ENCODE data around the gene PPT1. TPM values are rescaled to one million over a fixed set of nuclear protein-coding genes. Genes with fewer than 3 reads are reported as not detected.

The PPT1 gene
- total and polyA plus RNA-seq, 2 of the 13 experiments (the other 11 are each of a cell fraction or from before 2014, with no cell fraction given): 129 TPM

- TF ChIP-seq ZBTB4 (CRISPR knock-in tag; IDR thresholded peaks at IDR 0.05; ENCODE audit: borderline replicate concordance) (no peak), MEIS1 (CRISPR knock-in tag; IDR thresholded peaks at IDR 0.05; ENCODE audit: borderline replicate concordance) (no peak), ATF2 (CRISPR knock-in tag; IDR thresholded peaks at IDR 0.05) (no peak), JUND (CRISPR knock-in tag; IDR thresholded peaks at IDR 0.05) (no peak), CEBPB (IDR thresholded peaks at IDR 0.05; ENCODE audit: borderline replicate concordance, low read depth, low read length) (no peak), SIX4 (CRISPR knock-in tag; IDR thresholded peaks at IDR 0.05) (no peak), NONO (IDR thresholded peaks at IDR 0.05) (no peak), NONO (CRISPR knock-in tag; conservative IDR thresholded peaks at IDR 0.05) (no peak), ZNF567 (CRISPR knock-in tag; IDR thresholded peaks at IDR 0.05; ENCODE audit: borderline replicate concordance) (no peak), POLR2G (IDR thresholded peaks at IDR 0.05; ENCODE audit: low read depth, low read length) (no peak), KDM1A (CRISPR knock-in tag; IDR thresholded peaks at IDR 0.05) (no peak)
These were observed 43.7 kb downstream of the PPT1 start (continued) for GRCh38 chr1:40053138-40053887.
